Keratinocyte (primary cell): Measurements from ENCODE around the gene HECTD2. TPM values are rescaled to one million over a fixed set of nuclear protein-coding genes. Genes with fewer than 3 reads are reported as not detected.

ENCODE experiments used
- DNase-seq: peaks from one replicate; pipeline ENCODE4 v3.0.0-alpha.2; 2011; ENCODE audit warnings: low read depth, missing footprints, low spot score
- FAIRE-seq: peaks from 2 replicates; lab custom pipeline; 2011; peaks lifted over from hg19 to GRCh38; lab: Jason Lieb, UNC
- H2AFZ ChIP-seq: 2 replicates; pipeline ENCODE4 v1.6.0; 2012; ENCODE audit warnings: low read length, control low read depth, inconsistent platforms; ENCODE audit not compliant: control insufficient read depth
- H3K27ac ChIP-seq: 2 replicates; pipeline ENCODE4 v1.5.1; 2011; ENCODE audit warnings: low read length; ENCODE audit not compliant: control insufficient read depth, insufficient read depth
- H3K27me3 ChIP-seq: 3 replicates; pipeline ENCODE4 v1.6.0; 2011; ENCODE audit warnings: low read length; ENCODE audit not compliant: control insufficient read depth, insufficient read depth; ENCODE audit errors: extremely low read depth
- H3K36me3 ChIP-seq, 2 experiments: 2 replicates in 1 of 2; 3 replicates in 1 of 2; pipeline ENCODE4 v1.5.1; 2011; ENCODE audit warnings: low read length in 2 of 2, mild to moderate bottlenecking in 1 of 2; ENCODE audit not compliant: control insufficient read depth in 2 of 2, insufficient read depth in 2 of 2; ENCODE audit errors: extremely low read depth in 1 of 2
- H3K4me1 ChIP-seq: 3 replicates; pipeline ENCODE4 v1.5.1; 2011; ENCODE audit warnings: low read length; ENCODE audit not compliant: control insufficient read depth, insufficient read depth; ENCODE audit errors: extremely low read depth
- H3K4me2 ChIP-seq: 3 replicates; pipeline ENCODE4 v1.6.0; 2011; ENCODE audit warnings: low read depth, low read length; ENCODE audit not compliant: control insufficient read depth, insufficient read depth; ENCODE audit errors: extremely low read depth
- H3K4me3 ChIP-seq, 3 experiments: fragments of 200-600 bp in 1 of 3; sonication (generic) in 1 of 3; 2 replicates in 2 of 3; 3 replicates in 1 of 3; pipeline ENCODE4 v1.5.1; 2011 to 2016; ENCODE audit warnings: low read length in 3 of 3, mild to moderate bottlenecking in 3 of 3, control low read depth in 2 of 3, inconsistent platforms in 1 of 3, low read depth in 1 of 3, mixed read lengths in 1 of 3, mixed run types in 1 of 3, moderate library complexity in 1 of 3; ENCODE audit not compliant: control insufficient read depth in 2 of 3, insufficient read depth in 2 of 3; ENCODE audit errors: extremely low read depth in 1 of 3
- H3K79me2 ChIP-seq: 2 replicates; pipeline ENCODE4 v1.6.0; 2012; ENCODE audit warnings: low read length; ENCODE audit not compliant: control insufficient read depth, insufficient read depth
- H3K9ac ChIP-seq: 3 replicates; pipeline ENCODE4 v1.6.0; 2011; ENCODE audit warnings: low read length; ENCODE audit not compliant: control insufficient read depth, insufficient read depth; ENCODE audit errors: extremely low read depth
- H3K9me1 ChIP-seq: 3 replicates; pipeline ENCODE4 v1.6.0; 2011; ENCODE audit warnings: low read length; ENCODE audit not compliant: control insufficient read depth, insufficient read depth; ENCODE audit errors: extremely low read depth
- H3K9me3 ChIP-seq: 2 replicates; pipeline ENCODE4 v1.5.1; 2012; ENCODE audit warnings: low read depth, low read length; ENCODE audit not compliant: control insufficient read depth
- H4K20me1 ChIP-seq: 3 replicates; pipeline ENCODE4 v1.6.0; 2011; ENCODE audit warnings: low read length; ENCODE audit not compliant: control insufficient read depth, insufficient read depth; ENCODE audit errors: extremely low read depth
- EZH2 ChIP-seq: IDR thresholded peaks from one replicate; pipeline ENCODE4 v1.6.1; 2012; ENCODE audit warnings: inconsistent platforms, mild to moderate bottlenecking, low read length, moderate library complexity
- dilution Hi-C: fragments of 300-500 bp; cut with MboI; formaldehyde crosslinking; loops from one replicate; pipeline ENCODE4 v1.7.0; 2020; ENCODE audit warnings: low sequenced_read_pairs; ENCODE audit not compliant: extremely low pct_ligation_motif_present
- polyA plus RNA-seq, 5 experiments: library from polyadenylated mRNA; depleted of rRNA in 3 of 5; stranded (reverse) in 3 of 5; stranded (forward) in 1 of 5; unstranded in 1 of 5; fragments of >200 nt; gene quantifications; 1 replicate in 1 of 5; 2 replicates in 3 of 5; 3 replicates in 1 of 5; pipeline versions ENCODE4 v1.2.1 to v1.2.3, GENCODE V29; 2011 to 2012; ENCODE audit warnings: missing spikeins in 2 of 5, low read depth in 1 of 5, low replicate concordance in 1 of 5
- TF ChIP-seq, protein P1 (sequence below), 3 experiments: IDR thresholded peaks in 1 of 3; conservative IDR thresholded peaks in 1 of 3; optimal IDR thresholded peaks in 1 of 3; 2 replicates in 2 of 3; 3 replicates in 1 of 3; pipeline versions ENCODE3 to v1.5.1; 2011; ENCODE audit warnings: low read length in 3 of 3, mild to moderate bottlenecking in 3 of 3, moderate library complexity in 2 of 3, control low read depth in 1 of 3, inconsistent platforms in 1 of 3; ENCODE audit not compliant: insufficient read depth in 2 of 3; ENCODE audit errors: extremely low read depth in 1 of 3

Gene HECTD2
- polyA plus RNA-seq, 1 donor (not counting 4 experiments of a cell fraction or from before 2014, with no cell fraction given) = 2.2 TPM

DNA sequence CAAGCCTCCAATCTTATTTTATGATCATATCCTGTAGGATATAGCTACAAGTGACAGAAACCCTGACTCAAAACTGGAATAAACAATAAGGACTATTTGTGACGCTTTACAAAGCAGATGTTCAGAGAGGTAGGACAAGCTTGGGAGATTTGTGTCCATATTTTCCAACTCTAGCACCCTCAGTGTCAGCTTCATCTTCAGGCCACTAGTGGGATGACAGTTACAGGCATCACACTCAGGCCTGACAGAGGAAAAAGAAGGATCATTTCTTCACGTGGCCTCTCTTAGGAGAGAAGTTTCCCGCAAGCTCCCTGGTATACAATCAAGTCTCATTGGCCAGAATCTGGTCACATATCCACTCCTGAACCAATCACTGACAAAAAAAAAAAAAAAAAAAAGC is 148.3 kb downstream of the HECTD2 start:
- Histone ChIP-seq H3K4me1 (peaks cover 22% of the 10 kb centered on the region), H3K4me3 (no peak overlapping the region), H3K36me3 (no peaks in the 10 kb centered on the region), H3K9me3 (no peaks in the 10 kb centered on the region), H3K9ac (no peak overlapping the region), H3K79me2 (no peaks in the 10 kb centered on the region), H3K9me1 (no peaks in the 10 kb centered on the region), H3K27ac (no peak overlapping the region), H3K4me2 (no peak overlapping the region), H4K20me1 (no peaks in the 10 kb centered on the region), H3K27me3 (no peaks in the 10 kb centered on the region), H2AFZ (no peak overlapping the region)
- TF ChIP-seq, protein P1, sequence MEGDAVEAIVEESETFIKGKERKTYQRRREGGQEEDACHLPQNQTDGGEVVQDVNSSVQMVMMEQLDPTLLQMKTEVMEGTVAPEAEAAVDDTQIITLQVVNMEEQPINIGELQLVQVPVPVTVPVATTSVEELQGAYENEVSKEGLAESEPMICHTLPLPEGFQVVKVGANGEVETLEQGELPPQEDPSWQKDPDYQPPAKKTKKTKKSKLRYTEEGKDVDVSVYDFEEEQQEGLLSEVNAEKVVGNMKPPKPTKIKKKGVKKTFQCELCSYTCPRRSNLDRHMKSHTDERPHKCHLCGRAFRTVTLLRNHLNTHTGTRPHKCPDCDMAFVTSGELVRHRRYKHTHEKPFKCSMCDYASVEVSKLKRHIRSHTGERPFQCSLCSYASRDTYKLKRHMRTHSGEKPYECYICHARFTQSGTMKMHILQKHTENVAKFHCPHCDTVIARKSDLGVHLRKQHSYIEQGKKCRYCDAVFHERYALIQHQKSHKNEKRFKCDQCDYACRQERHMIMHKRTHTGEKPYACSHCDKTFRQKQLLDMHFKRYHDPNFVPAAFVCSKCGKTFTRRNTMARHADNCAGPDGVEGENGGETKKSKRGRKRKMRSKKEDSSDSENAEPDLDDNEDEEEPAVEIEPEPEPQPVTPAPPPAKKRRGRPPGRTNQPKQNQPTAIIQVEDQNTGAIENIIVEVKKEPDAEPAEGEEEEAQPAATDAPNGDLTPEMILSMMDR (optimal IDR thresholded peaks at IDR 0.05 in 1 of 3, IDR thresholded peaks at IDR 0.05 in 1 of 3, conservative IDR thresholded peaks at IDR 0.05 in 1 of 3; ENCODE audit: extremely low read depth in 1 of 3, insufficient read depth in 2 of 3, low read length in 3 of 3) = no peak
- no peak for TF ChIP-seq EZH2
- dilution Hi-C loops = no loop called here
- FAIRE-seq (no peak), DNase-seq (no peak)

- DNase-seq = no peak
- Histone ChIP-seq H3K36me3 (no peaks in the 10 kb centered on the region), H4K20me1 (no peaks in the 10 kb centered on the region), H3K4me2 (no peak overlapping the region), H3K9me1 (no peaks in the 10 kb centered on the region), H3K4me1 (peaks cover 22% of the 10 kb centered on the region), H3K9me3 (no peaks in the 10 kb centered on the region), H3K27ac (no peak overlapping the region), H2AFZ (no peak overlapping the region), H3K79me2 (no peaks in the 10 kb centered on the region), H3K27me3 (no peaks in the 10 kb centered on the region), H3K4me3 (no peak overlapping the region), H3K9ac (no peak overlapping the region)
- dilution Hi-C loops = no loop called here
- TF ChIP-seq EZH2 = no peak
- TF ChIP-seq, protein P1 (optimal IDR thresholded peaks at IDR 0.05 in 1 of 3, IDR thresholded peaks at IDR 0.05 in 1 of 3, conservative IDR thresholded peaks at IDR 0.05 in 1 of 3; ENCODE audit: extremely low read depth in 1 of 3, insufficient read depth in 2 of 3, low read length in 3 of 3) = no peak
- FAIRE-seq = no peak
These were observed 149.0 kb downstream of the HECTD2 start for GRCh38 chr10:91559169-91559568.
